NB4 (cell line): ENCODE results near the gene UQCC2.

ENCODE experiments used
- DNase-seq: peaks from one replicate; pipeline ENCODE4 v3.0.0; 2010; ENCODE audit warnings: low read depth
- H3K4me3 ChIP-seq: one replicate; pipeline ENCODE4 v1.5.1; 2011; ENCODE audit warnings: mild to moderate bottlenecking, low read depth, low read length, moderate library complexity
- MYC ChIP-seq: IDR thresholded peaks from 2 replicates; pipeline ENCODE4 v1.6.1; 2011; ENCODE audit warnings: low read depth, low read length
- POLR2A ChIP-seq: IDR thresholded peaks from 2 replicates; pipeline ENCODE4 v1.6.1; 2011; ENCODE audit warnings: mild to moderate bottlenecking; ENCODE audit not compliant: insufficient read length; ENCODE audit errors: extremely low read depth
- TF ChIP-seq, protein P1 (sequence below): IDR thresholded peaks from one replicate; pipeline ENCODE4 v1.5.1; 2012; ENCODE audit warnings: low read depth, low read length
- TF ChIP-seq, protein P2 (sequence below): IDR thresholded peaks from 2 replicates; pipeline ENCODE4 v1.6.1; 2011; ENCODE audit warnings: low read depth, low read length

UQCC2 gene

DNA sequence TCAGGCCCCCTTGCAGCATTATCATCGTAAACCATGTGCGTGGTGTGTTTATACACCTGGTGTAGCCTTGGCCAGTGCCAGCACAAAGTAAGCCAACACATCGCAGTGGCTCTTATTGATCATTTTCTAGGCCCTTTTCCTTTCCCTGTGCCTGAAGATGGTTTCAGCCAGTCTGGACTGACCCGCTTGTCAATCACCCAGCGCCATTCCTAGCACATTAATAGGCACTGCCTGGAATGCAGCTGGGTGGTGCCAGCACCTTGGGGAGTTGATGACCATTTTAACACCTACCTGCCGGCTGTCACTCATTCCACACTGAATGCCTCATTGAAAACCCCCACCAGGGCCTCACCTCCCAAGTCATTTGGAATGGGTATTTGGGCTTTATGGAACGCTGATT lies 4.9 kb upstream of the UQCC2 start:
- TF ChIP-seq MYC = no peak
- TF ChIP-seq POLR2A = no peak
- TF ChIP-seq, protein P1, sequence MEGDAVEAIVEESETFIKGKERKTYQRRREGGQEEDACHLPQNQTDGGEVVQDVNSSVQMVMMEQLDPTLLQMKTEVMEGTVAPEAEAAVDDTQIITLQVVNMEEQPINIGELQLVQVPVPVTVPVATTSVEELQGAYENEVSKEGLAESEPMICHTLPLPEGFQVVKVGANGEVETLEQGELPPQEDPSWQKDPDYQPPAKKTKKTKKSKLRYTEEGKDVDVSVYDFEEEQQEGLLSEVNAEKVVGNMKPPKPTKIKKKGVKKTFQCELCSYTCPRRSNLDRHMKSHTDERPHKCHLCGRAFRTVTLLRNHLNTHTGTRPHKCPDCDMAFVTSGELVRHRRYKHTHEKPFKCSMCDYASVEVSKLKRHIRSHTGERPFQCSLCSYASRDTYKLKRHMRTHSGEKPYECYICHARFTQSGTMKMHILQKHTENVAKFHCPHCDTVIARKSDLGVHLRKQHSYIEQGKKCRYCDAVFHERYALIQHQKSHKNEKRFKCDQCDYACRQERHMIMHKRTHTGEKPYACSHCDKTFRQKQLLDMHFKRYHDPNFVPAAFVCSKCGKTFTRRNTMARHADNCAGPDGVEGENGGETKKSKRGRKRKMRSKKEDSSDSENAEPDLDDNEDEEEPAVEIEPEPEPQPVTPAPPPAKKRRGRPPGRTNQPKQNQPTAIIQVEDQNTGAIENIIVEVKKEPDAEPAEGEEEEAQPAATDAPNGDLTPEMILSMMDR = no peak
- TF ChIP-seq, protein P2, sequence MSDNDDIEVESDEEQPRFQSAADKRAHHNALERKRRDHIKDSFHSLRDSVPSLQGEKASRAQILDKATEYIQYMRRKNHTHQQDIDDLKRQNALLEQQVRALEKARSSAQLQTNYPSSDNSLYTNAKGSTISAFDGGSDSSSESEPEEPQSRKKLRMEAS = no peak
- DNase-seq = no peak
- H3K4me3 ChIP-seq = no peak overlapping the region

GRCh38 chr6:33714385-33715040 lies 3.0 kb upstream of the UQCC2 start:
- no peak for DNase-seq
- TF ChIP-seq POLR2A = no peak
- TF ChIP-seq, protein P1 = no peak
- TF ChIP-seq MYC = no peak
- TF ChIP-seq, protein P2 = no peak
- no peak overlapping the region for H3K4me3 ChIP-seq

DNA sequence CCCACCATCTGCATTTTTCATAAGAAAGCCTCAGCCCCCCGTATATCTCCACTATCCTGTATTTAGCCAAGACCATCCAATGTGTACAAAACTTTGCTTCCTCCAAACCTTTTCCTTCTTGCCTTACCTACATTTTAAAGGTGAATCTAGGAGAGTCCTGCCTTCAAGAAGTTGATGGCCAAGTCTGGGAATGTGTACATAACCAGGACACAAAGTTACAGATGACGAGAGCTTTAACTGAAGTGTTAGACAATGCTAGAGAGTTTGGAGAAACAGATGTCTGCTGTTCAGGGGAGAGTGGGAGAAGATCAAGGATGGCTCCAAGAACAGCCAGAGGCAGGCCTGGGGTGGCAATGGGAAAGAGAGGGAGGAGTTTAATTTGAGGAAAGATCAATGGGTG lies 2.3 kb upstream of the UQCC2 start:
- no peak for DNase-seq
- H3K4me3 ChIP-seq = no peak overlapping the region
- TF ChIP-seq, protein P2 = no peak
- TF ChIP-seq, protein P1 = no peak
- TF ChIP-seq POLR2A (no peak), MYC (no peak)

DNA sequence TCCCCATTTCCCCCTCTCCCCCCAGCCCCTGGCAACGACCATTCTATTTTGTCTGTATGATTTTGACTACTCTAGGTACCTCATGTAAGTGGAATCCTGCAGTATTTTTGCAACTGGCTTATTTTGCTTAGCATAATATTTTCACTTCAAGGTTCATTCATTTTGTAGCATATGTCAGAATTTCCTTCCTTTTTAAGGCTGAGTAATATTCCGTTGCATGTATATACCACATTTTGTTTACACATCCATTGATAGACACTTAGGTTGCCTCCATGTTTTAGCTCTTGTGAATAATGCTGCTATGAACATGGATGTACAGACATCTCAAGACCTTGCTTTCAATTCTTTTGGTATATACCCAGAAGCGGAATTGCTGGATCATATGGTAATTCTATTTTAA lies 1.4 kb upstream of the UQCC2 start:
- DNase-seq = no peak
- H3K4me3 ChIP-seq = no peak overlapping the region
- TF ChIP-seq, protein P2 = no peak
- TF ChIP-seq MYC = no peak
- TF ChIP-seq, protein P1 = no peak
- TF ChIP-seq POLR2A = no peak

DNA sequence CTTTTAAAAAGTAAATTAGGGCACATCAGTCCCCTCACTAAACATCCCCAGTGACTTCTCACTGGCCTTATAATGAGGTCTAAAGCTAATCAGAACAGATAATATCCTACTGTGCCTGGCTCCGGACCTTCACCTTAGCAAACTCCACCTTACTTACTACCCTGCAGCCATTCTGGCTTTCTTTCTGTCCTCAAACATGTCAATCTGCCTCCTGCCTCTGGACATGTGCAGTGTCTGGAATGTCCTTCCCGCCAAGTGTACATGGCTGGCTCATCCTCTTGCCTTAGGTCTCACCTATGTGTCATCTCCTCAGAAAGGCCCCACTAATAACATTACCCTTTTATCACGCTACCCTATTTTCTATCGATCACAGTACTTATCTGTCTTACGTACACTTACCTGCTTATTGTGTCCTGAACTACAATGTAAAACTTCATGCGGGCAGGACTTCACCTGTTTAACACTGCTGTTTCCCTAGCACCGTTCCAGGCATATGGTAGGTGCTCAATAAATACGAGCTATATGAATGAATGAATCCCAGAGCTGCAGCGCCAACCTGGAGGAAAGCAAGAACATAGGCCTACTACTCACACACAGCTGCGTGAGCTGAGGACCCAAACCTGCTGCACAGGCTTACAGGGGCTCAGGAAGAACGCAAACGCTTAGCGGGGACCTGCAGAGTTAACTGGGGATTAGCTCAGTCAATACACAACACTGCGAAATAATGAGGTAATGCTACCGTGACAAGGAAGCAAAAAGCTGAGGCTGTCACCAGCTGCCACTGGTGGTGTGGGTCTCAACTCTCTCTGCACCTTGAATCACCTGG lies 991 bp downstream of the UQCC2 start:
- peak; percentile 49 for DNase-seq
- H3K4me3 ChIP-seq = peak overlapping the region; percentile 78
- TF ChIP-seq, protein P1 = no peak
- TF ChIP-seq POLR2A (no peak), MYC (no peak)
- TF ChIP-seq, protein P2 = no peak
